Measurements from ENCODE around the gene UBAP2L.
"Not testable (repeated sequence)": the region's sequence is repeated elsewhere in the genome, so short reads cannot be mapped to it uniquely, and the experiment has no call there.

Gene UBAP2L

GRCh38 chr1:154306151-154306550 lies 85.4 kb downstream of the UBAP2L start:
- H3K36me3 ChIP-seq (ENCODE audit: insufficient read depth, low read length) = no peaks in the 10 kb centered on the region
- H3K4me2 ChIP-seq (ENCODE audit: insufficient read depth, low read length) = no peak overlapping the region
- no peaks in the 10 kb centered on the region for H3K4me1 ChIP-seq (ENCODE audit: insufficient read depth, low read length)
- no peaks in the 10 kb centered on the region for H3K79me2 ChIP-seq (ENCODE audit: insufficient read depth, low read length)
- no peaks in the 10 kb centered on the region for H3K9me3 ChIP-seq (ENCODE audit: insufficient read depth, low read length, severe bottlenecking)
- DNase-seq (no peak), ATAC-seq (ENCODE audit: insufficient read depth, low read depth) (no peak)
- H2AFZ ChIP-seq (ENCODE audit: low read depth, low read length) = no peak overlapping the region
- H4K20me1 ChIP-seq (ENCODE audit: insufficient read depth, low read length) = no peaks in the 10 kb centered on the region
- no peak overlapping the region for H3K9ac ChIP-seq (ENCODE audit: low read depth, low read length)
- TF ChIP-seq, protein P1, sequence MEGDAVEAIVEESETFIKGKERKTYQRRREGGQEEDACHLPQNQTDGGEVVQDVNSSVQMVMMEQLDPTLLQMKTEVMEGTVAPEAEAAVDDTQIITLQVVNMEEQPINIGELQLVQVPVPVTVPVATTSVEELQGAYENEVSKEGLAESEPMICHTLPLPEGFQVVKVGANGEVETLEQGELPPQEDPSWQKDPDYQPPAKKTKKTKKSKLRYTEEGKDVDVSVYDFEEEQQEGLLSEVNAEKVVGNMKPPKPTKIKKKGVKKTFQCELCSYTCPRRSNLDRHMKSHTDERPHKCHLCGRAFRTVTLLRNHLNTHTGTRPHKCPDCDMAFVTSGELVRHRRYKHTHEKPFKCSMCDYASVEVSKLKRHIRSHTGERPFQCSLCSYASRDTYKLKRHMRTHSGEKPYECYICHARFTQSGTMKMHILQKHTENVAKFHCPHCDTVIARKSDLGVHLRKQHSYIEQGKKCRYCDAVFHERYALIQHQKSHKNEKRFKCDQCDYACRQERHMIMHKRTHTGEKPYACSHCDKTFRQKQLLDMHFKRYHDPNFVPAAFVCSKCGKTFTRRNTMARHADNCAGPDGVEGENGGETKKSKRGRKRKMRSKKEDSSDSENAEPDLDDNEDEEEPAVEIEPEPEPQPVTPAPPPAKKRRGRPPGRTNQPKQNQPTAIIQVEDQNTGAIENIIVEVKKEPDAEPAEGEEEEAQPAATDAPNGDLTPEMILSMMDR (IDR thresholded peaks at IDR 0.05; ENCODE audit: borderline replicate concordance, extremely low read depth, low read length, poor library complexity, severe bottlenecking) = no peak
- TF ChIP-seq EZH2 (IDR thresholded peaks at IDR 0.05; ENCODE audit: borderline replicate concordance, low read depth, low read length, severe bottlenecking) = no peak
- no peak overlapping the region for H3K4me3 ChIP-seq (ENCODE audit: low read depth in 1 of 2, low read length in 2 of 2)
- no peak overlapping the region for H3K27ac ChIP-seq (ENCODE audit: low read length)
- H3K27me3 ChIP-seq (ENCODE audit: insufficient read depth, low read length, poor library complexity) = no peaks in the 10 kb centered on the region

DNA sequence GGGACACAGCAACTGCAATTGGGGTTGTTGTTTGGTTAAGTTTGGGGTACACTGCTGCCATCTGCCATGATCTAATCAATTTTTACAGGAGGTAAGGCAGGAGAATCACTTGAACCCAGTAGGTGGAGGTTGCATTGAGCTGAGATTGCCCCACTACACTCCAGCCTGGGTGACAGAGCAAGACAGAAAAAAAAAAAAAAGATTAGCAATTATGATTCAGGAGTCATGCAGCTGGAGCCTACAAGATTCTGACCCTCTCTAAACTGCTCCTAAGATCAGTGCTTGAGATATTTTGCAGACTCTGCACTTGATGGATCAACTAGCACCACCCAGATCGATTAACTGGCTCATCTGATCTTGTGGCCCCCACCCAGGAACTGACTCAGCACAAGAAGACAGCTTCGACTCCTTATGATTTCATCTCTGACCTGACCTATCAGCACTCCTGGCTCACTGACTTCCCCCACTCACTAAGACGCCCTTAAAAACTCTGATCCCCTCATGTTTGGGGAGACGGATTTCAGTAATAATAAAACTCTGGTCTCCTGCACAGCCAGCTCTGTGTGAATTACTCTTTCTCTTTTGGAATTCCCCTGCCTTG lies 87.0 kb downstream of the UBAP2L start:
- not testable (repeated sequence) for H3K79me2 ChIP-seq (ENCODE audit: insufficient read depth, low read length); H3K4me3 ChIP-seq (ENCODE audit: low read depth in 1 of 2, low read length in 2 of 2); H3K36me3 ChIP-seq (ENCODE audit: insufficient read depth, low read length); H3K27me3 ChIP-seq (ENCODE audit: insufficient read depth, low read length, poor library complexity); H3K4me2 ChIP-seq (ENCODE audit: insufficient read depth, low read length); H3K9me3 ChIP-seq (ENCODE audit: insufficient read depth, low read length, severe bottlenecking); H3K4me1 ChIP-seq (ENCODE audit: insufficient read depth, low read length); H3K9ac ChIP-seq (ENCODE audit: low read depth, low read length); H4K20me1 ChIP-seq (ENCODE audit: insufficient read depth, low read length); ATAC-seq (ENCODE audit: insufficient read depth, low read depth); H2AFZ ChIP-seq (ENCODE audit: low read depth, low read length); DNase-seq; H3K27ac ChIP-seq (ENCODE audit: low read length)

GRCh38 chr1:154309136-154309535 lies 88.4 kb downstream of the UBAP2L start:
- not testable (repeated sequence) for H3K36me3 ChIP-seq (ENCODE audit: insufficient read depth, low read length); H3K9me3 ChIP-seq (ENCODE audit: insufficient read depth, low read length, severe bottlenecking); H2AFZ ChIP-seq (ENCODE audit: low read depth, low read length); ATAC-seq (ENCODE audit: insufficient read depth, low read depth); H3K4me2 ChIP-seq (ENCODE audit: insufficient read depth, low read length); H3K9ac ChIP-seq (ENCODE audit: low read depth, low read length); DNase-seq; H3K27me3 ChIP-seq (ENCODE audit: insufficient read depth, low read length, poor library complexity); H3K27ac ChIP-seq (ENCODE audit: low read length); H3K4me3 ChIP-seq (ENCODE audit: low read depth in 1 of 2, low read length in 2 of 2); H3K4me1 ChIP-seq (ENCODE audit: insufficient read depth, low read length); H4K20me1 ChIP-seq (ENCODE audit: insufficient read depth, low read length); H3K79me2 ChIP-seq (ENCODE audit: insufficient read depth, low read length)

GRCh38 chr1:154312229-154313065 lies 91.7 kb downstream of the UBAP2L start:
- not testable (repeated sequence) for DNase-seq; H3K4me2 ChIP-seq (ENCODE audit: insufficient read depth, low read length); H3K4me3 ChIP-seq (ENCODE audit: low read depth in 1 of 2, low read length in 2 of 2); H3K27ac ChIP-seq (ENCODE audit: low read length); H4K20me1 ChIP-seq (ENCODE audit: insufficient read depth, low read length); H3K36me3 ChIP-seq (ENCODE audit: insufficient read depth, low read length); H3K27me3 ChIP-seq (ENCODE audit: insufficient read depth, low read length, poor library complexity); ATAC-seq (ENCODE audit: insufficient read depth, low read depth); H3K4me1 ChIP-seq (ENCODE audit: insufficient read depth, low read length); H2AFZ ChIP-seq (ENCODE audit: low read depth, low read length); H3K9ac ChIP-seq (ENCODE audit: low read depth, low read length); H3K79me2 ChIP-seq (ENCODE audit: insufficient read depth, low read length)
- H3K9me3 ChIP-seq (ENCODE audit: insufficient read depth, low read length, severe bottlenecking) = peaks cover 11% of the 10 kb centered on the region

- Histone ChIP-seq H2AFZ (ENCODE audit: low read depth, low read length) (no peak overlapping the region), H3K9me3 (ENCODE audit: insufficient read depth, low read length, severe bottlenecking) (peaks cover 12% of the 10 kb centered on the region), H3K36me3 (ENCODE audit: insufficient read depth, low read length) (no peaks in the 10 kb centered on the region)
Measured at GRCh38 chr1:154313066-154313356, 92.3 kb downstream of the UBAP2L start.

DNA sequence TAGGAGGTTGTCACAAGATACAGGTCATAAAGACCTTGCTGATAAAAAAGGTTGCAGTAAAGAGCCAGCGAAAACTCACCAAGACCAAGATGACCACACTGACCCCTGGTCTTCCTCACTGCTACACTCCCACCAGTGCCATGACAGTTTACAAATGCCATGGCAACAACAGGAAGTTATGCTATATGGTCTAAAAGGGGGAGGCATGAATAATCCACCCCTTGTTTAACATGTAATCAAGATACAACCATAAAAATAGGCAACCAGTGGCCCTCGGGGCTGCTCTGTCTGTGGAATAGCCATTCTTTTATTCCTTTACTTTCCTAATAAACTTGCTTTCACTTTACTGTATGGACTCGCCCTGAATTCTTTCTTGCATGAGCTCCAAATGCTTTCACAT lies 93.5 kb downstream of the UBAP2L start:
- H3K4me1 ChIP-seq (ENCODE audit: insufficient read depth, low read length); H3K27ac ChIP-seq (ENCODE audit: low read length); H3K79me2 ChIP-seq (ENCODE audit: insufficient read depth, low read length); ATAC-seq (ENCODE audit: insufficient read depth, low read depth); H3K36me3 ChIP-seq (ENCODE audit: insufficient read depth, low read length); H4K20me1 ChIP-seq (ENCODE audit: insufficient read depth, low read length); H3K27me3 ChIP-seq (ENCODE audit: insufficient read depth, low read length, poor library complexity); H3K9ac ChIP-seq (ENCODE audit: low read depth, low read length); DNase-seq; H3K4me3 ChIP-seq (ENCODE audit: low read depth in 1 of 2, low read length in 2 of 2); H2AFZ ChIP-seq (ENCODE audit: low read depth, low read length); H3K4me2 ChIP-seq (ENCODE audit: insufficient read depth, low read length): not testable (repeated sequence)
- H3K9me3 ChIP-seq (ENCODE audit: insufficient read depth, low read length, severe bottlenecking) = peaks cover 12% of the 10 kb centered on the region

More at GRCh38 chr1:154313066-154313356, 92.3 kb downstream of the UBAP2L start:
- H3K9ac ChIP-seq (ENCODE audit: low read depth, low read length) = no peak overlapping the region
- H3K4me1 ChIP-seq (ENCODE audit: insufficient read depth, low read length) = no peaks in the 10 kb centered on the region
- no peak overlapping the region for H3K4me3 ChIP-seq (ENCODE audit: low read depth in 1 of 2, low read length in 2 of 2)
- TF ChIP-seq EZH2 (IDR thresholded peaks at IDR 0.05; ENCODE audit: borderline replicate concordance, low read depth, low read length, severe bottlenecking) = no peak
- TF ChIP-seq, protein P1 (IDR thresholded peaks at IDR 0.05; ENCODE audit: borderline replicate concordance, extremely low read depth, low read length, poor library complexity, severe bottlenecking) = no peak
- no peaks in the 10 kb centered on the region for H3K27me3 ChIP-seq (ENCODE audit: insufficient read depth, low read length, poor library complexity)
- no peak overlapping the region for H3K27ac ChIP-seq (ENCODE audit: low read length)
- DNase-seq = no peak
- H4K20me1 ChIP-seq (ENCODE audit: insufficient read depth, low read length) = no peaks in the 10 kb centered on the region
- no peak for ATAC-seq (ENCODE audit: insufficient read depth, low read depth)
- no peaks in the 10 kb centered on the region for H3K79me2 ChIP-seq (ENCODE audit: insufficient read depth, low read length)
- H3K4me2 ChIP-seq (ENCODE audit: insufficient read depth, low read length) = no peak overlapping the region
